ENCODE measurements around the gene LINGO4. TPM values are rescaled to one million over a fixed set of nuclear protein-coding genes. Genes with fewer than 3 reads are reported as not detected.
A peak's percentile ranks its signal among the peaks of the same experiment; 100 is the strongest.

The LINGO4 gene
- total RNA-seq, 2 experiments from 2014 or later, result not detected

- no peak for TF ChIP-seq CTCF (IDR thresholded peaks at IDR 0.05)
- intact Hi-C loops (cut with micrococcal nuclease), result loop anchor here (10.0 kb wide), 1 partner anchor 238 kb away; no protein-coding TSS in a partner anchor
- Mint-ChIP-seq H3K27me3 (no peaks in the 10 kb centered on the region), H3K4me1 (ENCODE audit: low read depth) (peaks cover 80% of the 10 kb centered on the region), H3K27ac (no peak overlapping the region), H3K4me3 (no peak overlapping the region), H3K36me3 (ENCODE audit: low read depth) (no peaks in the 10 kb centered on the region), H3K9me3 (no peaks in the 10 kb centered on the region)
- CTCF ChIA-PET, result no interaction called here
- DNase-seq (no peak), ATAC-seq (no peak)
- POLR2A ChIA-PET, result interaction anchor here (0.8 kb wide), 1 partner anchor 42 kb away, joined by 3 read pairs; the partner anchor contains the start of gene TDRKH
Measured at GRCh38 chr1:151832318-151832980, 27.2 kb upstream of the LINGO4 start.

- DNase-seq (no peak), ATAC-seq (no peak)
- no peak within 1 kb of the TSS for H3K4me3 Mint-ChIP-seq
- no peak for TF ChIP-seq CTCF (IDR thresholded peaks at IDR 0.05)
- intact Hi-C loops (cut with micrococcal nuclease), result loop anchor here (10.0 kb wide), 1 partner anchor 237 kb away; no protein-coding TSS in a partner anchor
- H3K36me3 Mint-ChIP-seq (ENCODE audit: low read depth), result no peaks in the 10 kb centered on the region
- H3K9me3 Mint-ChIP-seq, result no peaks in the 10 kb centered on the region
- no peaks in the 10 kb centered on the region for H3K27me3 Mint-ChIP-seq
- peaks cover 72% of the 10 kb centered on the region for H3K4me1 Mint-ChIP-seq (ENCODE audit: low read depth)
- CTCF ChIA-PET, result interaction anchor here (1.9 kb wide), 1 partner anchor 57 kb away, joined by 4 read pairs; no protein-coding TSS in a partner anchor
- POLR2A ChIA-PET, result no interaction called here
- peak within 1 kb of the TSS; percentile 35 for H3K27ac Mint-ChIP-seq
Measured at GRCh38 chr1:151831605-151832004, 26.4 kb upstream of the LINGO4 start, which contains the start of gene RORC. RORC (minus strand) TSS chr1:151831802; CDS start chr1:151831764, 38 bp downstream.

- intact Hi-C loops (cut with micrococcal nuclease), result loop anchor here (10.0 kb wide), 1 partner anchor 236 kb away; no protein-coding TSS in a partner anchor
- H3K27me3 Mint-ChIP-seq, result no peaks in the 10 kb centered on the region
- H3K4me3 Mint-ChIP-seq, result no peak overlapping the region
- ChIA-PET CTCF (interaction anchor here (1.9 kb wide), 1 partner anchor 57 kb away, joined by 4 read pairs; no protein-coding TSS in a partner anchor), POLR2A (interaction anchor here (1.2 kb wide), 1 partner anchor 9 kb away, joined by 3 read pairs; no protein-coding TSS in a partner anchor)
- no peak overlapping the region for H3K27ac Mint-ChIP-seq
- no peak for TF ChIP-seq CTCF (IDR thresholded peaks at IDR 0.05)
- no peaks in the 10 kb centered on the region for H3K9me3 Mint-ChIP-seq
- peaks cover 72% of the 10 kb centered on the region for H3K4me1 Mint-ChIP-seq (ENCODE audit: low read depth)
- no peaks in the 10 kb centered on the region for H3K36me3 Mint-ChIP-seq (ENCODE audit: low read depth)
- no peak for ATAC-seq
- DNase-seq, result no peak
Measured at GRCh38 chr1:151831256-151831591, 26.0 kb upstream of the LINGO4 start.

GRCh38 chr1:151830055-151830454 is 24.8 kb upstream of the LINGO4 start:
- DNase-seq (no peak), ATAC-seq (no peak)
- H3K4me3 Mint-ChIP-seq, result no peak overlapping the region
- peak overlapping the region; percentile 71 for H3K27ac Mint-ChIP-seq
- ChIA-PET CTCF (interaction anchor here (1.9 kb wide), 1 partner anchor 56 kb away, joined by 4 read pairs; no protein-coding TSS in a partner anchor), POLR2A (interaction anchor here (0.9 to 1.2 kb wide), 2 partner anchors 10 to 63 kb away, joined by 3 read pairs; no protein-coding TSS in a partner anchor)
- TF ChIP-seq CTCF (IDR thresholded peaks at IDR 0.05), result no peak
- intact Hi-C loops (cut with micrococcal nuclease), result loop anchor here (10.0 kb wide), 1 partner anchor 235 kb away; no protein-coding TSS in a partner anchor
- no peaks in the 10 kb centered on the region for H3K27me3 Mint-ChIP-seq
- H3K4me1 Mint-ChIP-seq (ENCODE audit: low read depth), result peaks cover 75% of the 10 kb centered on the region
- no peaks in the 10 kb centered on the region for H3K9me3 Mint-ChIP-seq
- no peaks in the 10 kb centered on the region for H3K36me3 Mint-ChIP-seq (ENCODE audit: low read depth)

All from activated CD8-positive, alpha-beta T cell treated with anti-CD3 and anti-CD28 coated beads for 36 hours (primary cell).